Activated CD4-positive, alpha-beta T cell treated with anti-CD3 and anti-CD28 coated beads, Interleukin-2, Interleukin-6, amounts not matched to agents 100 ng/mL and 50 ng/mL, durations not matched to agents 16 hours and 8 hours (primary cell): Measurements from ENCODE around the gene CACNA2D3.
"Not testable (repeated sequence)": the region's sequence is repeated elsewhere in the genome, so short reads cannot be mapped to it uniquely, and the experiment has no call there.

Source experiments
- DNase-seq: peaks from one replicate; pipeline ENCODE4 v3.0.0-alpha.2; 2020

The CACNA2D3 gene

GRCh38 chr3:54122324-54123002 is at the start of gene CACNA2D3:
Gene CACNA2D3 (plus strand): TSS chr3:54122552.
- no peak for DNase-seq

- no peak for DNase-seq
These were observed 49.0 kb upstream of the CACNA2D3 start for GRCh38 chr3:54073386-54073785.

- no peak for DNase-seq
These were observed 43.0 kb upstream of the CACNA2D3 start for GRCh38 chr3:54079314-54079713.

GRCh38 chr3:54079730-54080325 is 42.5 kb upstream of the CACNA2D3 start:
- DNase-seq = no peak

GRCh38 chr3:54083921-54084320 is 38.4 kb upstream of the CACNA2D3 start:
- DNase-seq = no peak

- DNase-seq = no peak
These were observed 36.4 kb upstream of the CACNA2D3 start for GRCh38 chr3:54085936-54086335.

GRCh38 chr3:54086652-54087405 is 35.5 kb upstream of the CACNA2D3 start:
- DNase-seq = no peak

- no peak for DNase-seq
These were observed 34.6 kb upstream of the CACNA2D3 start for GRCh38 chr3:54087581-54088410.

GRCh38 chr3:54093491-54094248 is 28.7 kb upstream of the CACNA2D3 start:
- no peak for DNase-seq

- DNase-seq = no peak
These were observed 27.4 kb upstream of the CACNA2D3 start for GRCh38 chr3:54094926-54095325.

GRCh38 chr3:54099381-54099780 is 23.0 kb upstream of the CACNA2D3 start:
- no peak for DNase-seq

- no peak for DNase-seq
These were observed 18.3 kb upstream of the CACNA2D3 start for GRCh38 chr3:54104084-54104483.

- DNase-seq = not testable (repeated sequence)
These were observed 6.2 kb upstream of the CACNA2D3 start for GRCh38 chr3:54116129-54116528.

- DNase-seq = no peak
These were observed 1.5 kb upstream of the CACNA2D3 start for GRCh38 chr3:54120657-54121413.

GRCh38 chr3:54121414-54122323 is 683 bp upstream of the CACNA2D3 start:
- no peak for DNase-seq

- DNase-seq = no peak
These were observed 837 bp downstream of the CACNA2D3 start for GRCh38 chr3:54123003-54123775.

GRCh38 chr3:54123776-54124196 is 1.4 kb downstream of the CACNA2D3 start:
- no peak for DNase-seq

GRCh38 chr3:54125300-54125699 is 2.9 kb downstream of the CACNA2D3 start:
- DNase-seq = no peak

- DNase-seq = no peak
These were observed 4.2 kb downstream of the CACNA2D3 start for GRCh38 chr3:54126551-54126950.
